GM10266 (cell line): Measurements from ENCODE around the gene NOVA2.

ENCODE experiments used
- DNase-seq: peaks from one replicate; pipeline ENCODE4 v3.0.0; 2012; ENCODE audit errors: extremely low spot score
- CTCF ChIP-seq: IDR thresholded peaks from 2 replicates; pipeline ENCODE4 v1.5.1; 2012; ENCODE audit warnings: mild to moderate bottlenecking, low read depth; ENCODE audit not compliant: control insufficient read depth, insufficient read depth; ENCODE audit errors: missing control alignments

NOVA2 gene

GRCh38 chr19:45934551-45935230, 39.0 kb downstream of the NOVA2 start:
- TF ChIP-seq CTCF, result no peak
- no peak for DNase-seq

GRCh38 chr19:45933759-45934158, 39.9 kb downstream of the NOVA2 start:
- no peak for DNase-seq
- TF ChIP-seq CTCF, result no peak

GRCh38 chr19:45931055-45931454, 42.6 kb downstream of the NOVA2 start:
- DNase-seq, result no peak
- no peak for TF ChIP-seq CTCF

GRCh38 chr19:45929247-45929646, 44.4 kb downstream of the NOVA2 start:
- no peak for DNase-seq
- TF ChIP-seq CTCF, result no peak

- DNase-seq, result peak; percentile 96
- no peak for TF ChIP-seq CTCF
These were observed 46.0 kb downstream of the NOVA2 start for GRCh38 chr19:45927565-45928261.

GRCh38 chr19:45924891-45925447, 48.7 kb downstream of the NOVA2 start:
- DNase-seq, result no peak
- no peak for TF ChIP-seq CTCF

- peak; percentile 4 for TF ChIP-seq CTCF
- no peak for DNase-seq
These were observed 51.4 kb downstream of the NOVA2 start for GRCh38 chr19:45922281-45922680.
